Epithelial cell of proximal tubule (primary cell): ENCODE measurements around the gene CDC25B. TPM values are rescaled to one million over a fixed set of nuclear protein-coding genes. Genes with fewer than 3 reads are reported as not detected.
"Not testable (repeated sequence)": the region's sequence is repeated elsewhere in the genome, so short reads cannot be mapped to it uniquely, and the experiment has no call there.

Source experiments
- DNase-seq: peaks from one replicate; pipeline ENCODE4 v3.0.0-alpha.2; 2011; ENCODE audit warnings: low read depth
- H3K4me3 ChIP-seq: 2 replicates; pipeline ENCODE4 v1.5.1; 2011; ENCODE audit warnings: low read depth, mild to moderate bottlenecking, low read length
- total RNA-seq: library from RNA; depleted of rRNA; stranded (reverse); fragments of >200 nt; gene quantifications from 2 replicates; pipeline ENCODE4 v1.2.3, GENCODE V29; 2015
- TF ChIP-seq, protein P1 (sequence below): conservative IDR thresholded peaks from 2 replicates; pipeline ENCODE4 v1.5.1; 2012; ENCODE audit warnings: low read depth, mild to moderate bottlenecking, low read length

CDC25B gene
- total RNA-seq, 1 donor from 2014 or later, result 46.6 TPM

DNA sequence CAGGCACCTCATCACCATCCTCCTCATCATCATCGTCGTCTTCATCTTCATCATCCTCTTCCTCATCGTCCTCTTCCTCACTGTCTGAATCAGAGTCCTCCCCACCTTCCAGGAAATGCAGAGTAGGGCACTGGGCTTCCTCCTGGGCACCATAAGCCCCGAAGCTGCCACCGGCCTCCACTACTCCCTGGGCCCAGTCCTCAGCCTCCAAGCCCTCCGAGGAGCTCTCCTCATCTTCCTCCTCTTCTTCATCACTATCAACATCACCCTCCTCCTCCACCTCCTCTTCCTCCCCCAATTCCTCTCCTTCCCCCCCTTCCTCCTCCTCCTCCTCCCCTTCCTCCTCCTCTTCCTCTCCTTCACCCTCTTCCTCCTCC lies 11.3 kb upstream of the CDC25B start:
- TF ChIP-seq, protein P1, sequence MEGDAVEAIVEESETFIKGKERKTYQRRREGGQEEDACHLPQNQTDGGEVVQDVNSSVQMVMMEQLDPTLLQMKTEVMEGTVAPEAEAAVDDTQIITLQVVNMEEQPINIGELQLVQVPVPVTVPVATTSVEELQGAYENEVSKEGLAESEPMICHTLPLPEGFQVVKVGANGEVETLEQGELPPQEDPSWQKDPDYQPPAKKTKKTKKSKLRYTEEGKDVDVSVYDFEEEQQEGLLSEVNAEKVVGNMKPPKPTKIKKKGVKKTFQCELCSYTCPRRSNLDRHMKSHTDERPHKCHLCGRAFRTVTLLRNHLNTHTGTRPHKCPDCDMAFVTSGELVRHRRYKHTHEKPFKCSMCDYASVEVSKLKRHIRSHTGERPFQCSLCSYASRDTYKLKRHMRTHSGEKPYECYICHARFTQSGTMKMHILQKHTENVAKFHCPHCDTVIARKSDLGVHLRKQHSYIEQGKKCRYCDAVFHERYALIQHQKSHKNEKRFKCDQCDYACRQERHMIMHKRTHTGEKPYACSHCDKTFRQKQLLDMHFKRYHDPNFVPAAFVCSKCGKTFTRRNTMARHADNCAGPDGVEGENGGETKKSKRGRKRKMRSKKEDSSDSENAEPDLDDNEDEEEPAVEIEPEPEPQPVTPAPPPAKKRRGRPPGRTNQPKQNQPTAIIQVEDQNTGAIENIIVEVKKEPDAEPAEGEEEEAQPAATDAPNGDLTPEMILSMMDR, result no peak
- no peak for DNase-seq
- peak overlapping the region; percentile 3 for H3K4me3 ChIP-seq

DNA sequence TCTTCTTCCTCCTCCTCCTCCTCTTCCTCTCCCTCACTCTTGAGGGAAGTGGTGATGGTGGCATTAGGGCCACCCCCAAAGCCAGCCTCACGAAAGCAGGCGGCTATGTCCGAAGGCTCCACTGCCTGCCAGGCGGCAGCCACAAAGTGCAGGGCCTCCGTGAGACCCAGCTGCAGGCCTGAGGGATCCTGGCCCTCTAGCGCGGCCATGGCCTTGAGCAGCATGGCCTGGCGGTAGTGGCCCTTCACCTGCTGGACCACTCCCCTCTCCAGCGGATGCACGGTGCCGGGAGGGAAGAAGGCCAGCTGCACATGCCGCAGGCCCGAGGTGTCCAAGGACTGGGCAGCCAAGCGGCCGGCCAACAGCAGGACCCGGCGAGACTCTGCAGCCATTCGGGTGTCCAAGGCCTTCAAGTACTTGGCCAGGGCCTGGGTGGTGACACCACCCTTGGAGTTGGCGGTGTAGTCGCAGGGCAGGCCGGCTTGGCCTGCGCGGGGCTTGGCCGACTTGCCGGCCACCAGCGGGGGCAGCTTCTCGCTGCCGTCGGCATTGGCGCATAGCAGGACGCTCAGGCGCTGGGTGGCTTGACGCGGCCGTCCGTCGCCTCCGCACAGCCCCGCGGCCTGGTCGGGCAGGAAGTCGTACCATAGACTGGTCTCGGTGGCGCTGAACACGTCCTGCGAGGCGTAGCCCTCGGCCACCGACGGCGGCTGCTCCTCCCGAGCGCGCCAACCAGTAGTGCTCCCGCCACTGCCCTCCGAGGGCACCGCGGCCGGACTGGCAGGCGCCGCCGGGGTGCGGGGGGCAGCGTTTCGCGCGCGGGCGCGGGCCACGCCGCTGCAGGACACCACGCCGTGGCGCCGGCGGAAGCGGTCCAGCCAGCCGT lies 10.6 kb upstream of the CDC25B start:
- TF ChIP-seq, protein P1, result no peak
- no peak for DNase-seq
- peak overlapping the region; percentile 67 for H3K4me3 ChIP-seq

DNA sequence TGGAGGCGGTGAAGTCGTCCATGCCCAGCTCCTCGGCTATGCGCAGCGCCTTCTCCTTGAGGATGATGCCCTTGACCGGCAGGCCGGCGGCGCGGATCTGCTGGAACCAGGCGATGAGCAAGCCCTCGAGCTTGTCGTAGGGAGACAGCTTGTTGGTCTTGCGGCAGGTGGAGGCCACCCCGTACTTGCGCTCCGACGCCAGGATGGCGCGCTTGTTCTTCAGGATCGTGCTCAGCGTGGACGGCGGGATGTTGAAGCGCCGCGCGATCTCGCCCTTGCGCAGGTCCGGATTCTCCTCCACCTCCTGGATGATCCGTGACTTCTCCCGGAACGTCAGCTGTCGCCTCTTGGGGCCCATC lies 10.0 kb upstream of the CDC25B start:
- TF ChIP-seq, protein P1, result no peak
- DNase-seq, result no peak
- peak overlapping the region; percentile 67 for H3K4me3 ChIP-seq

DNA sequence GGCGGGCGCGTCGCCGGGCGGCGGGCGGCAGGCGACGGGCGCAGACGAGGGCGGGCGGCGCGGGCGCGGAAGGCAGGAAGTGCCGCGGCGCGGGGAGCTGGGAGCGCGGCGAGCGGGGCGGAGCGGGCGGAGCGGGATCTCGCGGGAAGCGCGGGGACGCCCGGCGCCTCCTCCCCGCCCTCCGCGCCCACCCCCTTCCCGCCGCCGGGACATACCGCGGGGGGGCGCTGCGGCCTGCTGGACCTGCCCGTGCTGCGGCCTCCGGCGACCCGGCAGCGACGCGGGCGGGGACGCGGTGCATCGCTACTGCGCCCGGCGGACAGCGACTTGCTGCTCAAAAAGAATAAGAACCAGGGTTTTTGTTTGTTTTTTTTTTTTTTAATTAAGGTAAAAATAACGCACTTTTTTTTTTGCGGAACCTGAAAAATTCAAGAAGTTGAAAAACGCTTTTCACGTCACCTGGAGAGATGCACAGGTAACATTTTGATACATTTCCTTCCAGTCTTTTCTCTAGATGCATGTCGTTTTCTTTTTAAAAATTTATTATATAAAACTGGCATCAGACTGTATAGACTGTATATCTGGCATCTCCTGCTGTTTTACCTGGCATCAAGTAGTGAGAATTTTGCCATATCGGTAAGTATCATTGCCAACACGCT lies 9.3 kb upstream of the CDC25B start, which contains the start of gene CENPB:
CENPB (minus strand) TSS at position 76 of the 659 bp plus-strand sequence. CDS start 257 bp downstream, outside the sequence.
- TF ChIP-seq, protein P1, result peak; percentile 60
- no peak for DNase-seq
- H3K4me3 ChIP-seq, result peak within 1 kb of the TSS; percentile 67

DNA sequence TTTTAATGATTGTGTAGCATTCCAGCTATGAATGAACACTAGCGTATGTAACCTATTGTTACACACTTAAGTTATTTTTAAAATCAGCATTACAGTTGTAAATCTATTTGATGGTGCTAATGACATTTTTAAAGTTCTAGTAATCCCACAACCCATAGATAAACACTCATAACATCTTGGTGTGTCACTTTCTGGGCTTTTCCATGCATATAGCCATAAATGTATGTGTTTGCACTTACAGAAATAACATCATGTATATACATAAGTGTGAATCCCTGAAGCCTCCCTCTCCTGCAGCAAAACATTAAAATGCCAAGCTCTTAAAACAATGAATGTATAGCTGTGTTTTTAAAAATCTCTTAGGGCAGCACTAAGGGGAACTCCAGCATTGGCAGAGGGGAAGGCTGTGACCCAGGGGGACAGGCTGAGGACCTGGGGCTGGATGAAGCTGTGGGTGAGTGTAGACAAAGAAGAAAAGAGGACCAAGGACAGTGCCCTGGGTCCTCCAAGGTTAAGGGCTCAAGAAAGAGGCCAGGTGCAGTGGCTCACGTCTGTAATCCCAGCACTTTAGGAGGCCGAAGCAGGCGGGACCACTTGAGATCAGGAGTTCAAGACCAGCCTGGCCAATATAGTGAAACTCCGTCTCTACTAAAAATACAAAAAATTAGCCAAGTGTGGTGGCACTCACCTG lies 8.6 kb upstream of the CDC25B start:
- no peak for DNase-seq
- TF ChIP-seq, protein P1, result no peak
- H3K4me3 ChIP-seq, result peak overlapping the region; percentile 46

DNA sequence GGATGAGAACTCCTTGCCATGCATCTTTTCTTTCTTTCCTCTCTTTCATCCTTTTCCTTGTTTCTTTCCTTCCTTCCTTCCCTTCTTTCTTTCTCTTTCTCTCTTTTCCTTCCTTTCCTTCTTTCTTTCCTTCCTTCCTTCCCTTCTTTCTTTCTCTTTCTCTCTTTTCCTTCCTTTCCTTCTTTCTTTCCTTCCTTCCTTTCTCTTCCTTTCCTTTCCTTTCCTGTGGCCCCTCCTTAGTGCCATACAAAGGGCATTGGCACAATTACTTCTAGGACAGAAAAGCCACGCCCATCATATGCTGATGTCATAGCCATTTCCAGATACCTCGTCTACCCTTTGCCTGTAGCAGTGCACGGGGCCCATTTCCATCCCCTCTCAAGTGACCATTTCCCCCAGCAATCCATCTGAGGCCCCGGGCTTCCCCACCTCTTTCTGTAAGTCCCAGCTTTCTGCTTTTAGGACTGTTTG lies 7.4 kb upstream of the CDC25B start:
- no peak for DNase-seq
- no peak overlapping the region for H3K4me3 ChIP-seq
- TF ChIP-seq, protein P1, result no peak

DNA sequence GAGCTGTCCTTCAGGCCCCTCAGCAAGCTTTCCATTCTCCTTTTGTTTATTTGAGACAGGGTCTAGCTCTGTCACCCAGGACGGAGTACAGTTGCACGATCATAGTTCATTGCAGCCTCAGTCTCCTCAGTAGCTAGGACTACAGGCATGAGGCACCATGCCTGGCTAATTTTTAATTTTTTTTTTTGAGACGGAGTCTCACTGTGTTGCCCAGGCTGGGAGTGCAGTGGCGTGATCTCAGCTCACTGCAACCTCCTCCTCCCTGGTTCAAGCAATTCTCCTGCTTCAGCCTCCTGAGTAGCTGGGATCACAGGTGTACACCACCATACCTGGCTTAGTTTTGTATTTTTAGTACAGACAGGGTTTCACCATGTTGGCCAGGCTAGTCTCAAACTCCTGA lies 6.9 kb upstream of the CDC25B start:
- DNase-seq, H3K4me3 ChIP-seq: not testable (repeated sequence)

DNA sequence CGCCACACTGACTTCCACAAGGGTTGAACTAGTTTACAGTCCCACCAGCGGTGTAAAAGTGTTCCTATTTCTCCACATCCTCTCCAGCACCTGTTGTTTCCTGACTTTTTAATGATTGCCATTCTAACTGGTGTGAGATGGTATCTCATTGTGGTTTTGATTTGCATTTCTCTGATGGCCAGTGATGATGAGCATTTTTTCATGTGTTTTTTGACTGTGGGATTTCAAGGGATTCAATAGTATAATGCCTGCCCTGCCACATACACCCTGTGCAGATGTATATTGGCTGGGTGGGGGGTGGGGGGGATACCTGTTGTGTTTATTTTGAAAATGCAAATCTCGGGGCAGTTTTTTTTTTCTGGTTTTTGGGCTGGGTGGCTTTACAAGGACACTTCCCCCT lies 1.9 kb upstream of the CDC25B start:
- not testable (repeated sequence) for H3K4me3 ChIP-seq, DNase-seq
